RPMI7951 (cell line): Measurements from ENCODE around the gene GLIS2. TPM values are rescaled to one million over a fixed set of nuclear protein-coding genes. Genes with fewer than 3 reads are reported as not detected.
"Not testable (repeated sequence)": the region's sequence is repeated elsewhere in the genome, so short reads cannot be mapped to it uniquely, and the experiment has no call there.

Source experiments
- DNase-seq: peaks from one replicate; pipeline ENCODE4 v3.0.0-alpha.2; 2012; ENCODE audit warnings: low read depth
- total RNA-seq: library from RNA; depleted of rRNA; stranded (reverse); fragments of >200 nt; shearing (Covaris generic); gene quantifications from 2 replicates; pipeline ENCODE4 v1.2.3, GENCODE V29; 2014

Gene GLIS2
- total RNA-seq, 1 experiment from 2014 or later, result 0.24 TPM

DNA sequence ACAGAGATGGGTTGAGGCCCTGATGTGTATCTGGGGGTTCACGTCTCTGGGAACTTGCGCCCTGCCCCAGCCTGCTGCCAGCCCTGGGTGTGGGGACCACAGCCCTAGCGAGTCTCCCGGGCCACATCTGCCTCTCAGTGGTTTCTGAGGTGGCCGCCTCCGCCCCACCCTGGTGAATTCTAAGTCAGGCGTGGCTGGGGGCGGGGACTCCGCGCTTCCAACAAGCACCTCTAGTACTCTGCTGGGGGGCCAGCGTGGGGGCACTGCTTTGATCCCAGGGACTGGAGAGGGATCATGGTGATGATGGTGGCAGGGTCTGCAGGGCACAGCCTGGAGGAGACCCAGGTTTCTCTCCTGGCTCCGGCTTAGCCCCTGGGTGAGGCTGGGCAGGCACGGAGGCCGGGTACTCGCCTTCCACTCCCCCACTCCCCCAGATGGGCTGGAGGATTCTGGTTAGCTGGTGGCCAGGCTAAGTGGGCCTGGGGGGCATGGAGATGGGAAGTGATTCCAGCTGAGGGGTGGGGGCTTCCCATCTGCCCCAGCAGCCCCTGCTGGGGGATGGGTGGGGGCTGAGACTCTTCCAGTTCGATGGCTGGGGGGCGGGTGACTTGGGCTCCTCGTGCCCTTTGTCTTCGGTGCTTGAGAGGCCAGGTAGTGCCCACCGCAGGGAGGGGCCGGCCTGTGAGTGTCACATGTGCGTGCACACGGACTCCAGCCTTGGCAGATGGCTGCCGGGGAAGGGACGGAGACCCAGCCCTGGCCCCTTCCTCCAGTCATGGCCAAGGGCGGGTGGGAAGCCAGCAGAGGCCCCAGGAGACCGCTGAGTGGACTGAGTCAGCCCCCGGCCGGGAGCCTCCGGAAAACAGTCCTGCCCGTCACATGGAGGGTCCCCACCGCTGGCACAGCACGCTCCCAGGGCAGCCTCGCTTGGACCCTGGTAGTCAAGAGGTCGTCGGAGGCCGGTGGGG, 3.9 kb downstream of the GLIS2 start:
- DNase-seq, result no peak

DNA sequence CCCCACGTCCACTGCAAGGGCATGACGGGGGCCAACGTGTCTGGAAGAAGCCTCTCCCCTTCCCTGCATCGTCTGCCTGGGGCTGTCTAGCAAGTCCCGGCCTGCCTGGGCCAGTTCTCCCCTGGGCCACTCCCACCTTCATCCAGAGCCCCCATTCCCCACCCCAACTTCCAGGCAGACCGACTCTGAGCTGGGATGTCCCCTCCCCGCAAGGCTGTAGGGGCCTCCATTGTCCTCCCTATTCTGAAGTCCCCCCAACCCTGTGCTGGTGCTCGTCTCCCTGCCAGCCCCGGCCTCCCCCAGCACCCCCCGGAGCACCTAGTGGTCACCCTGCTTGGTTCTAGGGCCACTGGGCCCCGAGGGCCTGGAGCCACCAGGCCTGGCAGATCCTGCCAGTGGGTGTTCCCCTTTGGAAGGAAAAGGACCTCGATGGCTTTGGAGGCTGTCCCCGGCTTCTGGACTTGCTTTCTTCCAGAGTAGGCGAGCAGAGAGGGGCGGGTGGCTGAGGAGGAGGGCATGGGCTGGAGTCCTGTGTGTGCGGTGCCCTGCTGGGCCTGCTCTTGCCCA, 4.8 kb downstream of the GLIS2 start:
- DNase-seq, result no peak

DNA sequence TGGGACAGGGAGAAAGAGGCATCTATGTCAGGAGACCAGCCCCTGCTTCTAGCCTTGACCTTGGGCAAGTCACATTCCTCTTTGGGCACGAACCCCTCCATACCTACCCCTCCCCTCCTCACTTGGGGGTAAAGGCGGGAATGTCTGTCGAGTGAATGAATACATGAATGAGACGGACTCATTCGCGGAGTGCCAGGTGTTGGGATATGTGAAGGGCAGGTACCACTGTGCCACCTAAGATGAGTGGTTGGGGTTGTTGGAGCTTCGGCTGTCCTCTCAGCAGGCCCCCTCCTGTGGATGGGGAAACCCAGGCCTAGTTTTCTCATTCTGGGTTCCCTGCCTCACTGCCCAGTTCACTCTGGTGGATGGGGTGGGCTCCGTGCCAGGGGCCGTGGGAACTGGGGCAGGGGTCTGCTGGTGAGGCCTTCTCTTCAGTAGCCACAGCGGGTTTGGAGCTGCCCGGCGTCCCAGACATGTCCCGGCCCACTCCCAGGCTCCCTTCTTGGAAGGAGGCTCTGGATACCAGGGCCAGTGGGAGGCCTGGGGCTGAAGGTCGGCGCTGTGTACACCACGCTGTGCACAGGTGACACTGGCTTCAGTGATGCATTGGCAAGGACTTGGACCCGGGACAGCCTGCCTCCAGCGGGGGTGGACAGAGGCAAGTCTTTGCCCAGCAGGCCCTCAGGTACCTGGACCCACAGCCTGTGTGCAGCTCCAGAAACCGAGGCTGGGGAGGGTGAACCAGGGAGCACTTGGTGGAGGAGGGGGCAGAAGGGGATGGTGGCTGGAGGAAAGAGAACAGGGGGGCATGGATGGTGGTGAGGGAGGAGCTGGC, 5.6 kb downstream of the GLIS2 start:
- DNase-seq, result no peak

DNA sequence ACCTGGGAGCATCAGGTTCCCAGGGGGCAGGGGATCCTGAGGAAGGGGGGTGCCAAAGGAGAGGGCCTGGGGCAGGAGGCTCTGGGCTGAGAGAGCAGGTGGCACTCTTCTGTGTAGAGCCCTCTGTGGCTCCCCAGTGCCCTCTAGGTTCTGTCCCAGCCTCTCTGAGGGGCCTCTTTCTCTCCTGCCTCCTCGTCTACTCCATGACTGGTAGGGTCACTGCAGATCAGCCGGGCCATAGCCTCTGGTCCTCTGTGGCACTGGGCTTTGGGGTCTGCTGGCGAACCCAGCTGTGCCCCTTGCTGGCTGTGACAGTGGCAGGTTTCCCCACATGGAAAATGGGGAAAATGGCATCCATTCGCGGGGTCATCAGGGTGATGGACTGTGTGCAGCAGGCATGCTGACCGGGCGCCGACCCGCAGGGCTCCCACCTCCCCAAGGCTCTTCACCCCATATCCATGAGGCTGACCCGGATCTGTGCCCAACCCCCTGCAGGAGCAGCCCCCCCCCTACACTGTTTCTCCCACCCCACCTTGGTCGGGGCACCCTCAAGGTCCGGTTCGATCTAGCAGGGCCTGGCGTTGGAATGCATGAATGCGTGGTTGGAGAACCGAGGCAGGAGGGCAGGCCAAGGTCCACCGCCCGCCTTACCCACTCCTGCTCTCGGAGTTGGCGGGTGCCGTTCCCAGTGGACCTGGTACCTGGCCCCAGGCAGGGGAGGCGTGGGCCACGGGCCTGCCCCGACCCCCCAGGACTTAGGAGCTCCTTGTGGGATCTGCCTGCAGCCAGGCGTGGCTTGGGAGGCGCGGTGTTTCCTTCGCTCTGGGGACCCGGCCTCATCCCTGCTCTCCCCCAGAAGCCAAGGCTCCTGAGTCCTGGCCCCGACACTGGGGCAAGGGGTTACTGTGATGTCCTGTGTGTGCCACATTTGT, 6.5 kb downstream of the GLIS2 start:
- no peak for DNase-seq

DNA sequence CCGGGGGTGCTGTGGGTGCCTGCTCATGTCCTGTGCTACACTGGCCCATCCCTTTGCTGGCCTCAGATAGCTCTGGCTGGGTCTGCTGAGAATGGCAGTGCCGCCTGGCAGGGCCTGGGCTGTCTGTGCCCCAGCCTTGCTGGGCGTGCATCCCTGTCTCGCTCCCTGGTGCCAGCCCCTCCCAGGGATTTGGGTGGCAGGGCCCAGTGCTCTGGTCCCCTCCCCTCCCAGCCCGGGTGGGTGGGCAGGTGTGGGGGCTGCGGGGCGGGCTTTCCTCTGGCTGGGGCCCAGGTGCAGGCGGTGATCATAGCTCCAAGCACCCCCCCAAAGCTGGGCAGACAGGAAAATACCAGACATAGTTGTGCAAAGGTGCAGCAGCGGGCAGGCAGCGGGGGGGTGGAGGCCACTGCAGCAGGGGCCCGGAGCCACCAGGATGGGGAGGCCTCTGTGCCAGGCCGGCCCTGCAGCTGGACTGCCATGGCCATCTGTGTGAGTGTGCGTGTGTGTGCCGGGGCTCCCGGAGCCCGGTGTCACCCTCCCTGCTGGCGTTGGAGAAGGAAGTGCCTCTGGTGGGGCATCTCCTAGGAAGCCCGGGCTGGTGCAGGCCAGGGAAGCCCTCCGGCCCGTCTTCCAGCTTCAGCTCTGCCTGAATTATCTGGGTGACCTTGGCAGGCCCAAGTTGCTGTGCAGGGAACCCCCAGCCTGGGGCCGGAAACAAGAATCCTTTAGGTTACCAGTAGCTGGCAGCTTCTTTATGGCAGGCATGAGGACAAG, 7.4 kb downstream of the GLIS2 start:
- DNase-seq, result no peak

DNA sequence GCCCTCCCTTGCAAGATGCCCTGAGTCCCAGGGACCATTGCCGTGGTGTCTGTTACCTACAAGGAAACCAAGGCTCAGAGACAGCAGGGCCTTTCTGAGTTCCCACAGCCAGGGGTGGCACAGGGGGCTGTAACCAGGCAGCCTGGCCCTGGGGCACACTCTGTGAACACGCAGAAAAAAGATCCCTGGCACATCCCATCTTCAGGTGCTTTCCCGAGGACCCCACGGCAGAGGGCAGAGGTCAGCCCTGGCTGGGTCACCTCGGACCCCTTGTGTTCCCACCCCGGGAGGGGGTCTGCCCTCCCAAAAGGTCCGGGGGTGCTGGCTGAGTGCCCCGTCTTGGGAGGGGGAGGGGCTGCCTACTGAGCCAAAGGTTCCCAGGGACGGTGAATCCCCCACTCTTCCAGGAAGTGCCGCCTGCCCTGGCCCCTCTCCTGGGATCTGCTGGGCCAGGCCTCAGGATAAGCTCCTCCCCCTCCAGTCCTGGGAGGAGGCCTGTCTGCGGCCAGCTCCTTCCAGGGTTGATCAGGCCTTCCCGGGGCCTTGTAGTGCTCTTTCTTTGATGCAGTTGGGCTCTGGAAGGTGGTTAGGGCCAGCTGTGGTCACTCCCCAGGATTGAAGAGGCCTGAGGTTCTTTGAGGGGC, 8.1 kb downstream of the GLIS2 start:
- no peak for DNase-seq

DNA sequence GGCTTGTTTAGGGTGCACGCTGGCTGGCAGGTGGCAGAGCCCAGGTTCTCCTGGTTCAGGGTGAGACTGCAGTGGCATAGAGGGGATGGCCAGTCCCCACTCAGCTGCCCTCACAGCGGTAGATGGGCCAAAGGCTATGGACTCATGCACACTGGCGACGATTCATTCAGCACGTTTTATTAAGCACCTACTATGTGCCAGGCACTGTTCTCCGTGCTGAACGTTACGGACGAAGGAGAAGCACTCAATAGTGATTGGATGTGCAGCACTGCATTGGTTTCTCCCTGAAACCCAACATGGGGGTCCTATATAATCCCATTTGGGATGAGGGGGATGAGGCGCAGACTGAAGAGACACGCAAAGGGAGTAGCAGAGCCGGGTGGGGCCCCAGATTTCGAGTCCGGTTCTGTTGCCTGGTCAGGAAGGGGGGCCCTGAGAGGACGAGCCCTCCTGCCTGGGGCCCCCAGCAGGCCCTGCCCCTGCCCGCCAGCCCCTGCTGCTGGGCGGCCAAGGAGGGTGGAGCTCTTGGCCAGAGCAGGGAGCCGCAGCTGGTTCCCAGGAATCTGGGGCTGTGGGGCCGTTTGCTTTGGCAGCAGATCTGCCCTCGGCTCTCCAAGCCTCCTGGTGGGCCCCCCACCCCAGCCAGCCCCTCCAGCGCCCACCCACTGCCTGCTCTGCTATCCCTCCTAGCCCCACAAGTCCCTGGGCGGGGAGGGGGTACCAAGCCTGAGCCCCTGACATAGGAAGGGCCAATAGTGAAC, 8.8 kb downstream of the GLIS2 start:
- no peak for DNase-seq

DNA sequence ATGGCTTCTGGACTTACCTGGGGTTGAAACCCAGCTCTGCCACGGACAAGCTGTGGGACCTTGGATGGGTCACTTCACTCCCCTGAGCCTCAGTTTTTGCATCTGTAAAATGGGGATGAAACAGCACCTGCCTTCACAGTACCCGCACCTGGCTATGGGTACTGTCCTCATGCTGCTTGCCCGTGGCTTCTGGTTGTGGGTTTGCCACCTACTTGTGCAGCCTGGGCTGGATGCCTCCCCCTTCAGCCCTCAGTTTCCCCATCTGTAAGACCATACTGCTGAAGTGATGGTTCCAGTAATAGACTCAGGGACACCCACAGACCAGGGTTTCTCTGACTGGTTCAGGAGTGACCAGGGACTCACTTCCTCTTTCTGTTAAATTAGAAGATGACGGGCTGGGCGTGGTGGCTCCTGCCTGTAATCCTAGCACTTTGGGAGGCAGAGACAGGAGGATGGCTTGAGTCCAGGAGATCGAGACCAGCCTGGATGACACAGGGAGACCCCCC, 9.4 kb downstream of the GLIS2 start:
- no peak for DNase-seq

DNA sequence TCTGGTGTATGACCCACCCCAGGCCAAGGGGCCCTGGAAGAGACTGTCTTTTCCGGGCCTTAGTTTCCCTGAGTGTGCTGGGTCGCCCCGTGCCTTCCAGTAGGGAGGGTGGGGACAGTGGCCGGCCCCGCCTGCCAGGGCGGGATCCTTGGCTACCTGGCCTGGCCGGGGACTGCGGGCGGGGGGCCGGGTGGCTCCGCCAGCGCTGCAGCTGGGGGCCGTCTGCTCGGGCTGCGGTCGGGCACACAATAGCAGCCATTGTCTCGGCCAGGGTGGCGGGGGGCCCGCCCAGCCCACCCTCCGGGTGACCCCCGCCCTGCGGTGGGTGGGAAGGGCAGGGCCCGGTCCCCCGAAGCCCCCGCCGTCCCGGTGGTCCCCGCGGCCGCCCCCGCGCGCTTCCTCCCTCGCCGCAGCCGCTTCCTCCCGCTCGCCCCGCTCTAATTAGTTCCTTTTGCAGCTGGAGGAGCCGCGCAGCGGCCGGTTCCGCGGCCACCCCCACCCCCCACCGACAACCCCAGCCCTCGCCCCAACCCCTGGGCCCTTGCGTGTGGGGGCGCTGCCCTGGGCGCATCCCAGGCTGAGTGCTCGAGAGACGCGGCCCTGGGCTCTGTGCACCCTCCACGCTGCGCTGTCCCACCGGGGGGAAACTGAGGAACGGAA, 11.6 kb downstream of the GLIS2 start:
- DNase-seq, result no peak

DNA sequence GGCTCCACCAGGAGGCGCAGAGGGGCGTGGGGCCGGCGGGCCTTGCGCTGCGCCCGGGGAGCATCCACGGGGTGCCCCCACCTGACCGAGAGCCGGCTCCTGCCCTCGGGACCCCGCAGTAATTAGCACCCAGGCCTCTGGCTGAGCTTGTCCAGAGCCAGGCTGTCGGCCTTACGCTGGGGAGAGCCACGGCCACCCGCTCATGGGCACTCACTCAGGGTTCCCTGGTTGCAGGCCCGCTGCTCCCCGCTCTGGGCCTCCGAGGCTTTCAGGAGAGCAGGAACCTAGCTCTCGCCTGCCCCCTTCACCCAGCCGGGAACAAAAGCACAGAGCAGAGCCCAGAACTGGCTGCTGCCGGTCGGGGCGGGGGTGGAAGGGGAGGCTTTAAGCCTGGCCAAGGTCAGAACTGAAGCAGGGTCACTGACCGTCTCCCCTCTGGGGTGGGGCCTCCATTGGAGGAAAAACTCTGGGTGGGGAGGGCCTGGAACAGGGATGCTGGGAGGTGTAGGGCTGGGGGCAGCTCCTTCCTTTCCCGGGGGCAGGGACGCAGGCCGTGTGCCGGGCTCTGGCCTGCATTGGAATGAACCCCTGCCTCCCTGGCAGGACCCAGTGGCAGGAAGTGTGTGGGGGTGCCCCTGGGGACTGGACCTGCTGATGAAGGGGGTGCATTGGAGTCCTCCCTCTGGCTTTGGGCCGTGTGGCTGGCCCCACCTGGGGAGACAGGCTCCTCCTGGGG, 12.3 kb downstream of the GLIS2 start:
- DNase-seq, result peak; percentile 71

DNA sequence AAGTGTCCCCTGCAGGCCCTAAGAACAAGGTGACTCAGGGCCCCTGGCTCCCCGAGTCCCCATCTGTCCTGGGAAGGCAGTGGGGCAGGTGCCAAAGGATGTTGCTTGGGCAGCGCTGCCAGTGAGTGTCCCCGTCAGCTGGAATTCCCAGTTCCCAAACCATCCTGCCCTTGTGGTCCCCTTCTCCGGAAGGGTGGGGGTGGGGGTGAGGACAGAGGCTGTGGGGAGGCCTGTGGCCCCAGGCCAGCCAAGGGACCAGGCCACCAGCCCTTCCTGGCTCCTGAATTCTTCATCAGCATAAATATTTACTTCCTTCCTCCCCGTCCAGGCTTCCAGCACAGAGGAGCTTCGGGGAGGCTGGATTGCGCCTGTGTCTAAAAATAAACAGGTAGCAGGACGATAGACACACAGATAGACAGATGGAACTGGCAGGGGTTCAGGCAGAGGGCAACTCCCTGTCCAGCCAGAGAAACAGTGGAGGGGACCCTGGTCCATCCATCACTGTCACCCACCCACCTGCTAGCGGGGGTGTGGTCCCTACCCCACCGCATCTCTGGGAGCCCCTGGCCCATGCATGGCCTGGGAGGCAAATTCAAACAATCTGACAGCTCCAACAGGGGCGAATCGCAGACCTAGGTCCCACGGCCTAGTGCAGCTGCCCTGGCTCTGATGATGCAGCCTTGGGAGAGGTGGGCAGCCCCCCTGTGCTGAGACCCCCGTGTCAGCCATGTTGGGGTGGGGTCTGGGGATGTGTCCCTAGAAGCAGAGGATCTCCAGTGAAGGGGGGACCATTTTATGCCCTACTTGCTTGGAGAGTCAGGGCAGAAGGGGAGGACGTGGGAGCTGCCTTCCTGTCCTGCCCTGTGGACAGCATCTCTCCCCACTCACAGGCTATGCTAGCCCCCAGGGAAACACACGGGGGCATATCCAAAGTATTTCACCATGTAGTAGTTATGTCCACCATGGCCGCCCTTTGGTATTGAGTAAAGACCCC, 13.2 kb downstream of the GLIS2 start:
- DNase-seq, result peak; percentile 32

DNA sequence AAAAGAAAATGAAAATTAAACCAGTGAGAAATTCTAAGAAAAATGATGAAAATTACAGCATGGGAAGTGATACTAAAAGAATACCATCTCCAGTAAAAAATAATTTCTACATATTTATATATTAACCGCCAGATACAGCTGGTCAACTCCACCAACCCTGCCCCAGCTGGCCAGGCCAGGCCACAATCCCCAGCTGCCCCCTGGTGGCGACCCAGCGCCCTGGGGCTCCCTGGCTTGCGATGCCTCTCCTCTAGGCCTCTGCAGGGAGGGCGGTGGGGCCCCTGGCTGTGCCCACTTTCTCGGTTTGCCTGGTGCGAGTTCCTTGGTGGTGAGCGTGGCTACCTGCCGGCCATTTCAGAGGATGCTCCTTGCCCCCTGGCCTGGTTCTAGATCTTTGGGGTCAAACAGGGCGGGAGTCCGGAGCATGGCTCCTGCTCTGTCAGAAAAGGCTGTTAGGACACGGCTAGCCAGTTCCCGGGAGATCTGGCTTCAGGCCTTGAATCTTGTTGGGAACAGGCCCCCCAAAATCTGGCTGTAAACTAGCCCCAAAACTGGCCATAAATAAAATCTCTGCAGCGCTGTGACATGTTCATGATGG, 14.5 kb downstream of the GLIS2 start:
- DNase-seq, result peak; percentile 55

DNA sequence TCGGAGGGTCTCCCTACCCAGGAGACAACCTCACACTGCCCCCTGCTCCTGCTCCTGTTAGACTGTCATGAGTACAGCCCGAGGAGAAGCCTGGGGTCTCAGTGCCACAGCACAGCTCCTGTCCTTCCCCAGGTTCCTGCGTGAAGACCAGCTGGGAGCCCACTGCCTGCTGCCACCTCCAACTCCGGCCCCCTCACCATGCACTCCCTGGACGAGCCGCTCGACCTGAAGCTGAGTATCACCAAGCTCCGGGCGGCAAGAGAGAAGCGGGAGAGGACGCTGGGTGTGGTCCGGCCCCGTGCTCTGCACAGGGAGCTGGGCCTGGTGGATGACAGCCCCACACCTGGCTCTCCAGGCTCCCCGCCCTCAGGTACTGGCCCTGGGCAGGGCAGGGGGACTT, 16.2 kb downstream of the GLIS2 start:
- DNase-seq, result no peak

DNA sequence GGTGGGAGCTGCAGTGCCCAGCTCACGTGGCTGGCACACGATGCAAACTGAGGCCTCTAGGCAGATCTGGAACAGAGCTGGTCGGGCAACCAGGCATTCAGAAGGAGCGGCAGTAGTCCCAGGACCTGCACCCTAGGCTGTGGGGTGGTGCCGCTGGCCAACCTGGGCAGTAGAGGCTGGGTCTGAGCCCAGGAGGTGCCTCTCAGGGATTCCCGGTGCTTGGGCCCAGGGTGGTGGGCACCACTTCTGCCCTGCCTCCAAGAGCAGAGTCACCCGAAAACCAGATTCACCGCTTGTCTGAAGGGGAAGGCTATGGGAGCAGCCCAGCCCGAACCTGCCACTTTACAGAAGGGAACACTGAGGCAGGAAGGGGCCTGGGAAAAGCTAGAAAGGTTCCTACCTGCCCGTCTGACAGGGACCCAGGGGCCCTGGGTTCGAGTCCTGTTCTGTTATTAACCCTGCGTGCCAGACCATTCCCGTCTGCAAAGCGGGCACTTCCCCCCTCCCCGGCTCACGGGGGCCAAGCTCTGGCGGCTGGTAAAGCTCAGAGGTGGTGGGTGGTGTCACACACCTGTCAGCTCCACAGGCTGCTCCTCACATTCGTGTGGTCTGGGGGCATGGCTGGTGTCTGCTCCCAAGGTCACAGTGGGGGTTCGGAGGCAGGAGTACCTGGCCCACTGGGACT, 16.9 kb downstream of the GLIS2 start:
- no peak for DNase-seq

DNA sequence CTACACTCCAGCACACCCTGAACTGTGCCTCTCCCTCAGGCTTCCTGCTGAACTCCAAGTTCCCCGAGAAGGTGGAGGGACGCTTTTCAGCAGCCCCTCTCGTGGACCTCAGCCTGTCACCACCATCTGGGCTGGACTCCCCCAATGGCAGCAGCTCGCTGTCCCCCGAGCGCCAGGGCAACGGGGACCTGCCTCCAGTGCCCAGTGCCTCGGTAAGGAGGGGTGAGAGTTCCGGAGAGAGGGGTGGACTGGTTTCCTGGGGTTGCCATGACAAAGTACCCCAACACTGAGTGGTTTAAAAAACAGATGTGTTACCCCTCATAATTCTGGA, 17.4 kb downstream of the GLIS2 start:
- DNase-seq, result no peak

DNA sequence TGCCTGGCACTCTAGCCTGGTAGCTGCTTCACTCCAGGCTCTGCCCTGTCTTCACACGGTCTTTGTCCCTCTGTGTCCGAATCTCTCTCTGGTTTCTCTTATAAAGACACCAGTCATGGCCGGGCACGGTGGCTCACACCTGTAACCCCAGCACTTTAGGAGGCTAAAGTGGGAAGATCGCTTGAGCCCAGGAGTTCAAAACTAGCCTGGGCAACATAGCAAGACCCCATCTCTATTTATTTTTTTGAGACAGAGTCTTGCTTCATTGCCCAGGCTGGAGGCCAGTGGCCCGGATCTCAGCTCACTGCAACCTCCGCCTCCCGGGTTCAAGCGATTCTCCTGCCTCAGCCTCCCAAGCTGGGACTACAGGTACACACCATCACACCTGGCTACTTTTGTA, 17.8 kb downstream of the GLIS2 start:
- DNase-seq, result not testable (repeated sequence)
